Renal cortical epithelial cell (primary cell): Measurements from ENCODE around the gene KLHL41. TPM values are rescaled to one million over a fixed set of nuclear protein-coding genes. Genes with fewer than 3 reads are reported as not detected.
"Not testable (repeated sequence)": the region's sequence is repeated elsewhere in the genome, so short reads cannot be mapped to it uniquely, and the experiment has no call there.

Source experiments
- DNase-seq: peaks from one replicate; pipeline ENCODE4 v3.0.0-alpha.2; 2011; ENCODE audit warnings: low read depth
- total RNA-seq: library from RNA; depleted of rRNA; stranded (reverse); fragments of >200 nt; gene quantifications from 2 replicates; pipeline ENCODE4 v1.2.3, GENCODE V29; 2014

Gene KLHL41
- total RNA-seq, 1 donor from 2014 or later: 0.35 TPM

GRCh38 chr2:169509955-169510354 is 453 bp downstream of the KLHL41 start:
- no peak for DNase-seq

GRCh38 chr2:169510496-169510895 is 994 bp downstream of the KLHL41 start:
- no peak for DNase-seq

GRCh38 chr2:169511818-169512217 is 2.3 kb downstream of the KLHL41 start:
- DNase-seq: no peak

- DNase-seq: peak; percentile 39
Observed at GRCh38 chr2:169512525-169512924, 3.0 kb downstream of the KLHL41 start.

GRCh38 chr2:169513094-169513493 is 3.6 kb downstream of the KLHL41 start:
- DNase-seq: no peak

GRCh38 chr2:169513926-169514325 is 4.4 kb downstream of the KLHL41 start:
- no peak for DNase-seq

- DNase-seq: not testable (repeated sequence)
Observed at GRCh38 chr2:169514758-169515157, 5.3 kb downstream of the KLHL41 start.

GRCh38 chr2:169516488-169516995 is 7.0 kb downstream of the KLHL41 start:
- not testable (repeated sequence) for DNase-seq

GRCh38 chr2:169520896-169521295 is 11.4 kb downstream of the KLHL41 start:
- no peak for DNase-seq

- no peak for DNase-seq
Observed at GRCh38 chr2:169523681-169524080, 14.2 kb downstream of the KLHL41 start.

GRCh38 chr2:169525434-169525833 is 15.9 kb downstream of the KLHL41 start:
- no peak for DNase-seq

GRCh38 chr2:169526451-169526850 is 16.9 kb downstream of the KLHL41 start:
- no peak for DNase-seq

- peak; percentile 39 for DNase-seq
Observed at GRCh38 chr2:169528271-169528701, 18.8 kb downstream of the KLHL41 start.

- not testable (repeated sequence) for DNase-seq
Observed at GRCh38 chr2:169539460-169539859, 30.0 kb downstream of the KLHL41 start.

GRCh38 chr2:169540146-169540545 is 30.6 kb downstream of the KLHL41 start:
- no peak for DNase-seq

- DNase-seq: no peak
Observed at GRCh38 chr2:169542433-169542832, 32.9 kb downstream of the KLHL41 start.

GRCh38 chr2:169546756-169547155 is 37.3 kb downstream of the KLHL41 start:
- DNase-seq: no peak

GRCh38 chr2:169561364-169561763 is 51.9 kb downstream of the KLHL41 start:
- DNase-seq: no peak

- not testable (repeated sequence) for DNase-seq
Observed at GRCh38 chr2:169562084-169562483, 52.6 kb downstream of the KLHL41 start.

- no peak for DNase-seq
Observed at GRCh38 chr2:169562519-169562918, 53.0 kb downstream of the KLHL41 start.

GRCh38 chr2:169565686-169566085 is 56.2 kb downstream of the KLHL41 start:
- DNase-seq: no peak

GRCh38 chr2:169569948-169570347 is 60.4 kb downstream of the KLHL41 start:
- DNase-seq: no peak

GRCh38 chr2:169570752-169571151 is 61.2 kb downstream of the KLHL41 start:
- not testable (repeated sequence) for DNase-seq

- DNase-seq: no peak
Observed at GRCh38 chr2:169571571-169571970, 62.1 kb downstream of the KLHL41 start.
